HFFc6 (cell line): ENCODE data around the gene PHC2. TPM values are rescaled to one million over a fixed set of nuclear protein-coding genes. Genes with fewer than 3 reads are reported as not detected.
A peak's percentile ranks its signal among the peaks of the same experiment; 100 is the strongest.

ENCODE experiments used
- DNase-seq: peaks from one replicate; pipeline ENCODE4 v3.0.0-alpha.2; 2018
- H3K27ac Mint-ChIP-seq: 2 replicates; pipeline ENCODE4 v1.8.0; 2020; ENCODE audit warnings: mild to moderate bottlenecking, mixed read lengths
- H3K27me3 Mint-ChIP-seq: 2 replicates; pipeline ENCODE4 v1.8.0; 2021; ENCODE audit warnings: mild to moderate bottlenecking, moderate library complexity, mixed read lengths; ENCODE audit not compliant: insufficient read depth
- H3K36me3 Mint-ChIP-seq: 2 replicates; pipeline ENCODE4 v1.8.0; 2021; ENCODE audit warnings: low read depth, mixed read lengths
- H3K4me1 Mint-ChIP-seq: 2 replicates; pipeline ENCODE4 v1.8.0; 2020; ENCODE audit warnings: low read depth, mixed read lengths
- H3K4me3 Mint-ChIP-seq: 2 replicates; pipeline ENCODE4 v1.8.0; 2020; ENCODE audit warnings: mild to moderate bottlenecking, moderate library complexity, mixed read lengths
- H3K9me3 Mint-ChIP-seq: 2 replicates; pipeline ENCODE4 v1.8.0; 2020; ENCODE audit warnings: mild to moderate bottlenecking, mixed read lengths
- total RNA-seq, 6 experiments: library from RNA; stranded (reverse); fragmentation: NEBNext Ultra II Directional; extraction: Animal tissue kit (Norgen Biotek cat#: 25700); gene quantifications; 2 replicates in 1 of 6; 3 replicates in 5 of 6; pipeline ENCODE4 v1.2.3, GENCODE V29; 2021
- TF ChIP-seq, protein P1 (sequence below): fragments of 200-600 bp; sonication (generic); IDR thresholded peaks from 2 replicates; pipeline ENCODE4 v1.5.0; 2021; ENCODE audit warnings: antibody characterized with exemption, mild to moderate bottlenecking

Gene PHC2
- total RNA-seq, 6 experiments from 2014 or later = 86.5 to 105 (median 99.6) TPM

DNA sequence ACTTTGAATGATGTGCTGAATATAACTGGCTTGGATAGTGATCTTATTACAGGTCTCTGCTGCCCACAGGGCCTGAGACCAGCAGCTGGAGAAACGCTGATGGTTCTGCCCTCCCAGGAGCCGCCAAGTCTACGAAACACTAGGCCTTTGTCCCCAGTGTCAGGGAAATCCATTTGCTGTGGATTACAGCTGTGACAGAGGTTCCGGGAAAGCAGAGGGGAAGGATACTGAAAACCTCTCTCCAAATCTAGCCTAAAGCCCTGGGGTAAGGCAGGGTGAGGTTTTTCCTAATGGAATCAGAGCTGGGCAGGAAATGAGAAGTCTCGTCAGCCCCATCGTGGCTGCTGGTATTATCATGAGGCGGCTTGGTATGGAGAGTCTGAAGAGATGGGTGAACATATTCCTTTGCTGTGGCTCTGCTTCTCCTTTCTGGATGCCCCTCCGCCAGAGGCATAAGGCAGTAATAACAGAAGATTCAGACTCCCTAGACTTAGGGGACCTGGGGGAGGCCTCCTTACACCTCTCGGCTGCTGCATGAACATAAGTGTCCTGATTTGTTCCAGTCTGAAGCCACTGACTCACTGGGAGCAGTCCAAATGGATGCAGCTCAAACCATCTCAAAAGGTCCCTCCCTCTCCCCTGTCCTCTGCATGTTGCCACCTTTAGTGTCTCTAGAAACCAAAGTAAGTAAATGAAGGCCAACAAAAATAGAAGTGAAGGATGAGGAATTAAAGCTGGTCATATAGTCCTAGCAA lies 48.1 kb downstream of the PHC2 start:
- TF ChIP-seq, protein P1, sequence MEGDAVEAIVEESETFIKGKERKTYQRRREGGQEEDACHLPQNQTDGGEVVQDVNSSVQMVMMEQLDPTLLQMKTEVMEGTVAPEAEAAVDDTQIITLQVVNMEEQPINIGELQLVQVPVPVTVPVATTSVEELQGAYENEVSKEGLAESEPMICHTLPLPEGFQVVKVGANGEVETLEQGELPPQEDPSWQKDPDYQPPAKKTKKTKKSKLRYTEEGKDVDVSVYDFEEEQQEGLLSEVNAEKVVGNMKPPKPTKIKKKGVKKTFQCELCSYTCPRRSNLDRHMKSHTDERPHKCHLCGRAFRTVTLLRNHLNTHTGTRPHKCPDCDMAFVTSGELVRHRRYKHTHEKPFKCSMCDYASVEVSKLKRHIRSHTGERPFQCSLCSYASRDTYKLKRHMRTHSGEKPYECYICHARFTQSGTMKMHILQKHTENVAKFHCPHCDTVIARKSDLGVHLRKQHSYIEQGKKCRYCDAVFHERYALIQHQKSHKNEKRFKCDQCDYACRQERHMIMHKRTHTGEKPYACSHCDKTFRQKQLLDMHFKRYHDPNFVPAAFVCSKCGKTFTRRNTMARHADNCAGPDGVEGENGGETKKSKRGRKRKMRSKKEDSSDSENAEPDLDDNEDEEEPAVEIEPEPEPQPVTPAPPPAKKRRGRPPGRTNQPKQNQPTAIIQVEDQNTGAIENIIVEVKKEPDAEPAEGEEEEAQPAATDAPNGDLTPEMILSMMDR = no peak
- H3K27ac Mint-ChIP-seq = peak overlapping the region; percentile 87

GRCh38 chr1:33381977-33382376 lies 48.9 kb downstream of the PHC2 start:
- no peaks in the 10 kb centered on the region for H3K9me3 Mint-ChIP-seq
- no peak overlapping the region; the same call in 1 of the 2 replicates for H3K4me3 Mint-ChIP-seq
- peaks cover 11% of the 10 kb centered on the region for H3K36me3 Mint-ChIP-seq
- H3K27ac Mint-ChIP-seq = peak overlapping the region; percentile 87
- no peaks in the 10 kb centered on the region for H3K27me3 Mint-ChIP-seq
- TF ChIP-seq, protein P1 = no peak
- DNase-seq = no peak
- peaks cover 68% of the 10 kb centered on the region for H3K4me1 Mint-ChIP-seq

More for the DNA sequence above, 48.1 kb downstream of the PHC2 start:
- peak overlapping the region; percentile 42 for H3K4me3 Mint-ChIP-seq
- H3K9me3 Mint-ChIP-seq = no peaks in the 10 kb centered on the region
- peaks cover 16% of the 10 kb centered on the region for H3K36me3 Mint-ChIP-seq
- peaks cover under 1% of the 10 kb centered on the region; the same call in 1 of the 2 replicates for H3K27me3 Mint-ChIP-seq
- DNase-seq = no peak
- H3K4me1 Mint-ChIP-seq = peaks cover 72% of the 10 kb centered on the region

DNA sequence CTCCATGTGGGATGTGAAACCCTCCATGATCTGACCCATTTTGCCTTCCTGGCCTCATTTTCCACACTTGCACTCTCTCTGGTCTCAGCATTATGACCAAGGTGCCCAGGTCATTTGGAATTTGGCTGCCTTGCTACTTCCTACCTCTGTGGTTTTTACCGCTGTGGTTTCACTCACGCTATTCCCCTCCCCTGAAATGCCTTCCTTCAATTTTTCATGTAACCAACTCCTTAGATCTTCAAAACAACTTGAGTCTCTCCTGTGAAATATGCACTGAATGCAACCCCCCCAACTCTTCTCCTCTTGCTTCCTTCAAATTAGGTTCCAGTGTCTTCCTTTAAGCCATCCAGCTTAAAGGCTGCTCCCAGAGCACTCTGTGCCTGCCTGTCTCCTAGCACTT lies 50.1 kb downstream of the PHC2 start:
- TF ChIP-seq, protein P1 = no peak
- Mint-ChIP-seq H3K27ac (no peak overlapping the region), H3K27me3 (no peaks in the 10 kb centered on the region), H3K36me3 (peaks cover 6% of the 10 kb centered on the region), H3K9me3 (no peaks in the 10 kb centered on the region), H3K4me3 (no peak overlapping the region), H3K4me1 (peaks cover 61% of the 10 kb centered on the region)
- no peak for DNase-seq

- H3K36me3 Mint-ChIP-seq = peaks cover 2% of the 10 kb centered on the region
- H3K9me3 Mint-ChIP-seq = no peaks in the 10 kb centered on the region
- DNase-seq = no peak
- TF ChIP-seq, protein P1 = no peak
- no peak overlapping the region; the same call in 1 of the 2 replicates for H3K27ac Mint-ChIP-seq
- H3K4me3 Mint-ChIP-seq = no peak overlapping the region
- H3K27me3 Mint-ChIP-seq = no peaks in the 10 kb centered on the region
- peaks cover 59% of the 10 kb centered on the region for H3K4me1 Mint-ChIP-seq
These were observed 51.1 kb downstream of the PHC2 start for GRCh38 chr1:33379631-33380354.

- H3K36me3 Mint-ChIP-seq = no peaks in the 10 kb centered on the region; the same call in 1 of the 2 replicates
- peaks cover 59% of the 10 kb centered on the region for H3K4me1 Mint-ChIP-seq
- TF ChIP-seq, protein P1 = no peak
- DNase-seq = no peak
- no peaks in the 10 kb centered on the region for H3K9me3 Mint-ChIP-seq
- no peaks in the 10 kb centered on the region for H3K27me3 Mint-ChIP-seq
- no peak overlapping the region for H3K27ac Mint-ChIP-seq
- H3K4me3 Mint-ChIP-seq = no peak overlapping the region
These were observed 51.9 kb downstream of the PHC2 start for GRCh38 chr1:33378976-33379375.
